Keratinocyte (primary cell): Measurements from ENCODE around the gene ELOB. TPM values are rescaled to one million over a fixed set of nuclear protein-coding genes. Genes with fewer than 3 reads are reported as not detected.

ENCODE experiments used
- DNase-seq: peaks from one replicate; pipeline ENCODE4 v3.0.0-alpha.2; 2011; ENCODE audit warnings: low read depth, missing footprints, low spot score
- FAIRE-seq: peaks from 2 replicates; lab custom pipeline; 2011; peaks lifted over from hg19 to GRCh38; lab: Jason Lieb, UNC
- H2AFZ ChIP-seq: 2 replicates; pipeline ENCODE4 v1.6.0; 2012; ENCODE audit warnings: low read length, control low read depth, inconsistent platforms; ENCODE audit not compliant: control insufficient read depth
- H3K27ac ChIP-seq: 2 replicates; pipeline ENCODE4 v1.5.1; 2011; ENCODE audit warnings: low read length; ENCODE audit not compliant: control insufficient read depth, insufficient read depth
- H3K27me3 ChIP-seq: 3 replicates; pipeline ENCODE4 v1.6.0; 2011; ENCODE audit warnings: low read length; ENCODE audit not compliant: control insufficient read depth, insufficient read depth; ENCODE audit errors: extremely low read depth
- H3K36me3 ChIP-seq, 2 experiments: 2 replicates in 1 of 2; 3 replicates in 1 of 2; pipeline ENCODE4 v1.5.1; 2011; ENCODE audit warnings: low read length in 2 of 2, mild to moderate bottlenecking in 1 of 2; ENCODE audit not compliant: control insufficient read depth in 2 of 2, insufficient read depth in 2 of 2; ENCODE audit errors: extremely low read depth in 1 of 2
- H3K4me1 ChIP-seq: 3 replicates; pipeline ENCODE4 v1.5.1; 2011; ENCODE audit warnings: low read length; ENCODE audit not compliant: control insufficient read depth, insufficient read depth; ENCODE audit errors: extremely low read depth
- H3K4me2 ChIP-seq: 3 replicates; pipeline ENCODE4 v1.6.0; 2011; ENCODE audit warnings: low read depth, low read length; ENCODE audit not compliant: control insufficient read depth, insufficient read depth; ENCODE audit errors: extremely low read depth
- H3K4me3 ChIP-seq, 3 experiments: fragments of 200-600 bp in 1 of 3; sonication (generic) in 1 of 3; 2 replicates in 2 of 3; 3 replicates in 1 of 3; pipeline ENCODE4 v1.5.1; 2011 to 2016; ENCODE audit warnings: low read length in 3 of 3, mild to moderate bottlenecking in 3 of 3, control low read depth in 2 of 3, inconsistent platforms in 1 of 3, low read depth in 1 of 3, mixed read lengths in 1 of 3, mixed run types in 1 of 3, moderate library complexity in 1 of 3; ENCODE audit not compliant: control insufficient read depth in 2 of 3, insufficient read depth in 2 of 3; ENCODE audit errors: extremely low read depth in 1 of 3
- H3K79me2 ChIP-seq: 2 replicates; pipeline ENCODE4 v1.6.0; 2012; ENCODE audit warnings: low read length; ENCODE audit not compliant: control insufficient read depth, insufficient read depth
- H3K9ac ChIP-seq: 3 replicates; pipeline ENCODE4 v1.6.0; 2011; ENCODE audit warnings: low read length; ENCODE audit not compliant: control insufficient read depth, insufficient read depth; ENCODE audit errors: extremely low read depth
- H3K9me1 ChIP-seq: 3 replicates; pipeline ENCODE4 v1.6.0; 2011; ENCODE audit warnings: low read length; ENCODE audit not compliant: control insufficient read depth, insufficient read depth; ENCODE audit errors: extremely low read depth
- H3K9me3 ChIP-seq: 2 replicates; pipeline ENCODE4 v1.5.1; 2012; ENCODE audit warnings: low read depth, low read length; ENCODE audit not compliant: control insufficient read depth
- H4K20me1 ChIP-seq: 3 replicates; pipeline ENCODE4 v1.6.0; 2011; ENCODE audit warnings: low read length; ENCODE audit not compliant: control insufficient read depth, insufficient read depth; ENCODE audit errors: extremely low read depth
- CTCF ChIP-seq, 3 experiments: IDR thresholded peaks in 1 of 3; conservative IDR thresholded peaks in 1 of 3; optimal IDR thresholded peaks in 1 of 3; 2 replicates in 2 of 3; 3 replicates in 1 of 3; pipeline versions ENCODE3 to v1.5.1; 2011; ENCODE audit warnings: low read length in 3 of 3, mild to moderate bottlenecking in 3 of 3, moderate library complexity in 2 of 3, control low read depth in 1 of 3, inconsistent platforms in 1 of 3; ENCODE audit not compliant: insufficient read depth in 2 of 3; ENCODE audit errors: extremely low read depth in 1 of 3
- EZH2 ChIP-seq: IDR thresholded peaks from one replicate; pipeline ENCODE4 v1.6.1; 2012; ENCODE audit warnings: inconsistent platforms, mild to moderate bottlenecking, low read length, moderate library complexity
- dilution Hi-C: fragments of 300-500 bp; cut with MboI; formaldehyde crosslinking; loops from one replicate; pipeline ENCODE4 v1.7.0; 2020; ENCODE audit warnings: low sequenced_read_pairs; ENCODE audit not compliant: extremely low pct_ligation_motif_present
- polyA plus RNA-seq, 5 experiments: library from polyadenylated mRNA; depleted of rRNA in 3 of 5; stranded (reverse) in 3 of 5; stranded (forward) in 1 of 5; unstranded in 1 of 5; fragments of >200 nt; gene quantifications; 1 replicate in 1 of 5; 2 replicates in 3 of 5; 3 replicates in 1 of 5; pipeline versions ENCODE4 v1.2.1 to v1.2.3, GENCODE V29; 2011 to 2012; ENCODE audit warnings: missing spikeins in 2 of 5, low read depth in 1 of 5, low replicate concordance in 1 of 5

The ELOB gene
- polyA plus RNA-seq, 1 donor (not counting 4 experiments of a cell fraction or from before 2014, with no cell fraction given) = 235 TPM

- no peak for DNase-seq
- no peak for TF ChIP-seq CTCF (optimal IDR thresholded peaks at IDR 0.05 in 1 of 3, IDR thresholded peaks at IDR 0.05 in 1 of 3, conservative IDR thresholded peaks at IDR 0.05 in 1 of 3; ENCODE audit: extremely low read depth in 1 of 3, insufficient read depth in 2 of 3, low read length in 3 of 3)
- no peak for TF ChIP-seq EZH2
- dilution Hi-C loops = no loop called here
Observed at GRCh38 chr16:2821487-2822157, 44.5 kb upstream of the ELOB start.

GRCh38 chr16:2820836-2821486 is 43.9 kb upstream of the ELOB start:
- Histone ChIP-seq H3K9ac (no peak overlapping the region), H3K36me3 (no peaks in the 10 kb centered on the region), H3K4me2 (no peak overlapping the region), H3K9me1 (no peaks in the 10 kb centered on the region), H4K20me1 (no peaks in the 10 kb centered on the region), H3K79me2 (no peaks in the 10 kb centered on the region), H3K27me3 (peaks cover 32% of the 10 kb centered on the region), H2AFZ (no peak overlapping the region), H3K9me3 (no peaks in the 10 kb centered on the region), H3K4me1 (no peaks in the 10 kb centered on the region), H3K4me3 (no peak overlapping the region), H3K27ac (no peak overlapping the region)
- dilution Hi-C loops = no loop called here
- DNase-seq (no peak), FAIRE-seq (no peak)
- TF ChIP-seq EZH2 (no peak), CTCF (optimal IDR thresholded peaks at IDR 0.05 in 1 of 3, IDR thresholded peaks at IDR 0.05 in 1 of 3, conservative IDR thresholded peaks at IDR 0.05 in 1 of 3; ENCODE audit: extremely low read depth in 1 of 3, insufficient read depth in 2 of 3, low read length in 3 of 3) (no peak)

More at GRCh38 chr16:2821487-2822157, 44.5 kb upstream of the ELOB start:
- FAIRE-seq = no peak
- Histone ChIP-seq H3K9me1 (no peaks in the 10 kb centered on the region), H3K9me3 (no peaks in the 10 kb centered on the region), H3K9ac (no peak overlapping the region), H3K4me1 (peaks cover under 1% of the 10 kb centered on the region), H3K4me3 (no peak overlapping the region), H3K79me2 (no peaks in the 10 kb centered on the region), H3K27me3 (peaks cover 38% of the 10 kb centered on the region), H3K36me3 (no peaks in the 10 kb centered on the region), H4K20me1 (no peaks in the 10 kb centered on the region), H3K4me2 (no peak overlapping the region), H3K27ac (no peak overlapping the region), H2AFZ (no peak overlapping the region)
